VCaP (cell line): ENCODE data around the gene TGM6.

Source experiments
- H3K27ac ChIP-seq: fragments of 450-650 bp; 2 replicates; pipeline ENCODE4 v1.5.1; 2017
- CTCF ChIP-seq: fragments of 450-650 bp; conservative IDR thresholded peaks from 2 replicates; pipeline ENCODE4 v1.5.1; 2017; ENCODE audit warnings: mild to moderate bottlenecking, moderate library complexity

Gene TGM6

GRCh38 chr20:2397091-2397490 is 16.4 kb downstream of the TGM6 start:
- TF ChIP-seq CTCF = no peak
- no peak overlapping the region for H3K27ac ChIP-seq

- no peak for TF ChIP-seq CTCF
- no peak overlapping the region for H3K27ac ChIP-seq
These were observed 17.0 kb downstream of the TGM6 start for GRCh38 chr20:2397595-2398145.

GRCh38 chr20:2398449-2398848 is 17.7 kb downstream of the TGM6 start:
- TF ChIP-seq CTCF = no peak
- H3K27ac ChIP-seq = no peak overlapping the region

- no peak overlapping the region for H3K27ac ChIP-seq
- TF ChIP-seq CTCF = no peak
These were observed 18.7 kb downstream of the TGM6 start for GRCh38 chr20:2399390-2399789.

- TF ChIP-seq CTCF = no peak
- no peak overlapping the region for H3K27ac ChIP-seq
These were observed 19.6 kb downstream of the TGM6 start for GRCh38 chr20:2400290-2400689.

GRCh38 chr20:2401527-2401926 is 20.8 kb downstream of the TGM6 start:
- no peak for TF ChIP-seq CTCF
- no peak overlapping the region for H3K27ac ChIP-seq

- peak; percentile 67 for TF ChIP-seq CTCF
- H3K27ac ChIP-seq = no peak overlapping the region
These were observed 21.7 kb downstream of the TGM6 start for GRCh38 chr20:2402271-2402980.
